ENCODE measurements around the gene PDZRN3.

The PDZRN3 gene

GRCh38 chr3:73401616-73402279 lies 223.0 kb downstream of the PDZRN3 start:
- no peak for DNase-seq (ENCODE audit: low read depth, low spot score)
- in situ Hi-C loops (cut with HindIII; ENCODE audit: low sequenced_read_pairs): no loop called here
- no peak overlapping the region for H3K4me3 ChIP-seq (ENCODE audit: low read depth, low read length)
- TF ChIP-seq, protein P1, sequence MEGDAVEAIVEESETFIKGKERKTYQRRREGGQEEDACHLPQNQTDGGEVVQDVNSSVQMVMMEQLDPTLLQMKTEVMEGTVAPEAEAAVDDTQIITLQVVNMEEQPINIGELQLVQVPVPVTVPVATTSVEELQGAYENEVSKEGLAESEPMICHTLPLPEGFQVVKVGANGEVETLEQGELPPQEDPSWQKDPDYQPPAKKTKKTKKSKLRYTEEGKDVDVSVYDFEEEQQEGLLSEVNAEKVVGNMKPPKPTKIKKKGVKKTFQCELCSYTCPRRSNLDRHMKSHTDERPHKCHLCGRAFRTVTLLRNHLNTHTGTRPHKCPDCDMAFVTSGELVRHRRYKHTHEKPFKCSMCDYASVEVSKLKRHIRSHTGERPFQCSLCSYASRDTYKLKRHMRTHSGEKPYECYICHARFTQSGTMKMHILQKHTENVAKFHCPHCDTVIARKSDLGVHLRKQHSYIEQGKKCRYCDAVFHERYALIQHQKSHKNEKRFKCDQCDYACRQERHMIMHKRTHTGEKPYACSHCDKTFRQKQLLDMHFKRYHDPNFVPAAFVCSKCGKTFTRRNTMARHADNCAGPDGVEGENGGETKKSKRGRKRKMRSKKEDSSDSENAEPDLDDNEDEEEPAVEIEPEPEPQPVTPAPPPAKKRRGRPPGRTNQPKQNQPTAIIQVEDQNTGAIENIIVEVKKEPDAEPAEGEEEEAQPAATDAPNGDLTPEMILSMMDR (IDR thresholded peaks at IDR 0.05; ENCODE audit: low read depth, low read length): no peak

DNA sequence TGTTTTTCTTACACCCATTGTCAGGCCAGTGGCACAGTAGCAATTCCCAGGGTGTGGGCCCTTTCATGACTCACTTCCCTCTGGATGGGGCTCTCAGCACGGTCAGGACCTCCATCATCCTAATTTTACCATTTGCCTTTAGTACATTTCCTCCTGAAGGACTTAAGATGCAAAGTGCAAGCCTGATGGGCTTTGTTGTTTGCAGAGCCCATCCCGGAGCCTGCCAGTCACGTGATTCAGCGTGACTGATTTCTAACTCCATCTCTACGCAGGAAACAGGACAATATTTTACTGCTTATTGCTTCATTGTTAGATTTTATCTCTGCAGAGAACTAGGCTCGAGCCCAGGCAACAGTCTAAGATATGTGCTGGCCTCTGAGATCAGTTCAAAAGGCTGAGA lies 223.7 kb downstream of the PDZRN3 start:
- DNase-seq (ENCODE audit: low read depth, low spot score): no peak
- TF ChIP-seq, protein P1 (IDR thresholded peaks at IDR 0.05; ENCODE audit: low read depth, low read length): no peak
- H3K4me3 ChIP-seq (ENCODE audit: low read depth, low read length): no peak overlapping the region
- in situ Hi-C loops (cut with HindIII; ENCODE audit: low sequenced_read_pairs): no loop called here

DNA sequence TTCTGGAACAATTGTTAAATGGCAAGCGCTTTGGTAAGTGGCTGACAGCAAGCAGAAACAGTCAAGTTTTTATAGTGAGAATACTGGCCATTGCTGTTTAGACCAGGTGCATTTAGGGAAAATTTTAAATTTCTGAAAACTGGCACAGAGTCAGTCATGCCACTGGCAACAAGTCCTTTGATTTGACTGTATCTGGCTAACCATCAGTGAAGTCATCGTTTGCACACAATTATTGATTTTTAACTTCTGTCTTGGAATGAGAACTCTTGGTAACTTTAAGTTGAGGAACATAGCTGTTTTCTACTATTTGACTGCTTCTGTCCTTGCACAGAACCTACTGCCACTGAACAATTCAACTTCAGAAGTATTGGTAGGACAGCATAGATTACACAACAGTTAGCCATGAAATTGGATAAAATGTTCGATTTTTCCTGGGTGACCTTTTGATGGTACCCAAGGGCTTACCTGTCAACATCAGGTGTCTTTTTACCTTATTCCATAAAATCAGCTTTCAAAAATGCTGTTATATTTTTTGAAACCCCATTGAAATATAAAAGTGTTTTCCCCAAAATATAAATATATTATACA lies 225.0 kb downstream of the PDZRN3 start:
- TF ChIP-seq, protein P1 (IDR thresholded peaks at IDR 0.05; ENCODE audit: low read depth, low read length): no peak
- no peak overlapping the region for H3K4me3 ChIP-seq (ENCODE audit: low read depth, low read length)
- DNase-seq (ENCODE audit: low read depth, low spot score): no peak
- in situ Hi-C loops (cut with HindIII; ENCODE audit: low sequenced_read_pairs): no loop called here

DNA sequence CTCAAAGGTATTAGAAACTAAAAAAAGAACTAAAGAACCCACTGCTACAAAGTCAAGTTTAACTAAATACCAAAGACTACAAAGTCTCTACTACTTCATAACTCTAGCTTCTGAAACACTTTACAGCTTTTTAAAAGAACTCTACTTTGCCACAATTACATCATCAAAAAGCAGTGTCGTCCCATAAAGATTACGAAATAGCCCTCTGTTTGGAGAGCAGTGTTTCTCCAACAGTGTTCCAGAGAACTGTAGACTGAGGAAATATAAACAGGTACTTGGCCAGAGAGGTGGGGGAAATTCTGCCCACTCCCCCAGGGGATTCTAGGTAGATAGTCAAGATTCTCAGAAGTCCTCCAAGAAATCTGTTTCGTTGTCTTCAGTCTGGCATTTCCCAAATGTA lies 225.6 kb downstream of the PDZRN3 start:
- DNase-seq (ENCODE audit: low read depth, low spot score): no peak
- no peak overlapping the region for H3K4me3 ChIP-seq (ENCODE audit: low read depth, low read length)
- in situ Hi-C loops (cut with HindIII; ENCODE audit: low sequenced_read_pairs): no loop called here
- TF ChIP-seq, protein P1 (IDR thresholded peaks at IDR 0.05; ENCODE audit: low read depth, low read length): no peak

DNA sequence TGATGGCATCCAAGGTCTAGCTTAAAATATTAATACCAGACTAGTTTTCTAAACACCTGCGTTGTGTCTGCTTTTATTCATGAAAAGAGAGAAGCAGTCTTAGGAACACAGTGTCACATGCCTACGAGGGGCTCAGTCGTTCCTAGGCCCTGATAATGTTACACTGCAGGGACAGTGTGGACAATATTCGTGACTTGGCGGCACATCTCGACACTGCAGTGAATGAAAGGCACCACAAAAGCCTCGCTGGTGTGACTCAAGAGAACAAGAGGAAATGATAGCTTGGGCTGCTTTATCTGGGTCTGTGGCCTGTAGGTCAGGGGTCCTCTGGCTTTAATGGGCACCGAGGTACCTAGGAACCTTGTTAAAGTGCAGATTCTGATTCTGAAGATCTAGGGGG lies 226.7 kb downstream of the PDZRN3 start:
- TF ChIP-seq, protein P1 (IDR thresholded peaks at IDR 0.05; ENCODE audit: low read depth, low read length): no peak
- DNase-seq (ENCODE audit: low read depth, low spot score): no peak
- no peak overlapping the region for H3K4me3 ChIP-seq (ENCODE audit: low read depth, low read length)
- in situ Hi-C loops (cut with HindIII; ENCODE audit: low sequenced_read_pairs): no loop called here

GRCh38 chr3:73394240-73394639 lies 230.5 kb downstream of the PDZRN3 start:
- TF ChIP-seq, protein P1 (IDR thresholded peaks at IDR 0.05; ENCODE audit: low read depth, low read length): no peak
- no peak overlapping the region for H3K4me3 ChIP-seq (ENCODE audit: low read depth, low read length)
- in situ Hi-C loops (cut with HindIII; ENCODE audit: low sequenced_read_pairs): no loop called here
- no peak for DNase-seq (ENCODE audit: low read depth, low spot score)
